Liver (tissue), 9 donors: ENCODE results near the gene BDKRB2. TPM values are rescaled to one million over a fixed set of nuclear protein-coding genes. Genes with fewer than 3 reads are reported as not detected.

Source experiments
- DNase-seq: peaks from one replicate; pipeline ENCODE4 v3.0.0-alpha.2; 2017; ENCODE audit warnings: low spot score
- H3K27ac ChIP-seq, 2 donors: one replicate each; pipeline ENCODE4 v1.7.0; 2013; ENCODE audit warnings: inconsistent platforms in 2 of 2, low read length in 2 of 2, control low read depth in 1 of 2, low read depth in 1 of 2, mild to moderate bottlenecking in 1 of 2
- H3K27me3 ChIP-seq, 4 donors: one replicate each; pipeline versions ENCODE4 v1.6.1 to v1.7.0; 2013; ENCODE audit warnings: low read length in 3 of 4, inconsistent platforms in 1 of 4, mild to moderate bottlenecking in 1 of 4, moderate library complexity in 1 of 4; ENCODE audit not compliant: control insufficient read depth in 4 of 4, insufficient read depth in 4 of 4
- H3K36me3 ChIP-seq, 4 donors: one replicate each; pipeline versions ENCODE4 v1.6.1 to v1.7.0; 2013; ENCODE audit warnings: low read length in 3 of 4, mild to moderate bottlenecking in 3 of 4, low read depth in 1 of 4, moderate library complexity in 1 of 4; ENCODE audit not compliant: control insufficient read depth in 4 of 4, insufficient read depth in 3 of 4
- H3K4me1 ChIP-seq, 4 donors: one replicate each; pipeline versions ENCODE4 v1.6.1 to v1.7.0; 2013; ENCODE audit warnings: low read length in 3 of 4, mild to moderate bottlenecking in 3 of 4, moderate library complexity in 1 of 4; ENCODE audit not compliant: control insufficient read depth in 4 of 4, insufficient read depth in 4 of 4
- H3K4me3 ChIP-seq, 3 donors: one replicate each; pipeline versions ENCODE4 v1.6.1 to v1.7.0; 2013; ENCODE audit warnings: low read length in 3 of 3, control low read depth in 1 of 3, low read depth in 1 of 3, mild to moderate bottlenecking in 1 of 3
- H3K9ac ChIP-seq, 2 donors: one replicate each; pipeline ENCODE4 v1.7.0; 2013; ENCODE audit warnings: low read length in 2 of 2, mild to moderate bottlenecking in 2 of 2, moderate library complexity in 2 of 2, control low read depth in 1 of 2, low read depth in 1 of 2
- H3K9me3 ChIP-seq, 4 donors: one replicate each; pipeline versions ENCODE4 v1.6.1 to v1.7.0; 2013; ENCODE audit warnings: low read length in 3 of 4; ENCODE audit not compliant: control insufficient read depth in 4 of 4
- ATF3 ChIP-seq: IDR thresholded peaks from 2 replicates; pipeline ENCODE4 v1.6.1; 2016; ENCODE audit warnings: antibody characterized with exemption
- CTCF ChIP-seq: fragments of 150-350 bp; IDR thresholded peaks from 2 replicates; pipeline ENCODE4 v1.5.1; 2017; ENCODE audit warnings: improper control_type of control experiment, low read depth, low read length; ENCODE audit not compliant: missing input control
- FOXA1 ChIP-seq: IDR thresholded peaks from 2 replicates; pipeline ENCODE4 v1.6.1; 2016; ENCODE audit warnings: antibody characterized with exemption
- HNF4G ChIP-seq: IDR thresholded peaks from 2 replicates; pipeline ENCODE4 v1.6.1; 2016; ENCODE audit warnings: antibody characterized with exemption
- MAX ChIP-seq: IDR thresholded peaks from 2 replicates; pipeline ENCODE4 v1.6.1; 2016; ENCODE audit warnings: antibody characterized with exemption
- NR2F2 ChIP-seq: IDR thresholded peaks from 2 replicates; pipeline ENCODE4 v1.6.1; 2016; ENCODE audit warnings: antibody characterized with exemption
- RAD21 ChIP-seq, 2 donors: IDR thresholded peaks; 2 replicates each; pipeline ENCODE4 v1.6.1; 2016; ENCODE audit warnings: antibody characterized with exemption in 2 of 2, mild to moderate bottlenecking in 2 of 2
- REST ChIP-seq: IDR thresholded peaks from 2 replicates; pipeline ENCODE4 v1.6.1; 2016; ENCODE audit warnings: antibody characterized with exemption, mild to moderate bottlenecking
- SP1 ChIP-seq: IDR thresholded peaks from 2 replicates; pipeline ENCODE4 v1.6.1; 2018; ENCODE audit warnings: antibody characterized with exemption, mild to moderate bottlenecking
- YY1 ChIP-seq: IDR thresholded peaks from 2 replicates; pipeline ENCODE4 v1.6.1; 2016; ENCODE audit warnings: antibody characterized with exemption, mild to moderate bottlenecking
- ZBTB33 ChIP-seq: IDR thresholded peaks from 2 replicates; pipeline ENCODE4 v1.6.1; 2016; ENCODE audit warnings: antibody characterized with exemption
- WGBS: extraction: QIAGEN DNeasy Blood & Tissue Kit; methylation state at CpG from one replicate; pipeline ENCODE4 v1.1.7; 2013; 5-methylcytosine and 5-hydroxymethylcytosine counted together
- polyA plus RNA-seq, 2 donors: library from polyadenylated mRNA; stranded (reverse) in 1 of 2; unstranded in 1 of 2; fragments of 200-250 nt in 1 of 2; fragments of >200 nt in 1 of 2; fragmentation: Nextera tagmentation in 1 of 2; extraction: Ambion mirVana in 1 of 2; gene quantifications; one replicate each; pipeline versions ENCODE4 v1.2.1 to v1.2.3, GENCODE V29; 2013 to 2015
- total RNA-seq, 2 donors: library from RNA; depleted of rRNA; stranded (reverse); fragments of >200 nt; gene quantifications; one replicate each; pipeline ENCODE4 v1.2.3, GENCODE V29; 2014
- donor health status: healthy.
- donor health status: healthy.
- donor health status: healthy.
- donor health status: healthy.
- donor health status: healthy.

BDKRB2 gene
- total and polyA plus RNA-seq, 4 donors: 0.10 to 0.25 (median 0.17) TPM

GRCh38 chr14:96207686-96208085 lies 3.0 kb downstream of the BDKRB2 start:
- WGBS: 95% methylated on average over 5 of the region's 5 CpGs
- Histone ChIP-seq H3K27me3 (peaks cover 0 to 3% (median 0%) of the 10 kb centered on the region in 4 donors), H3K4me3 (no peak overlapping the region), H3K9ac (no peak overlapping the region), H3K36me3 (no peaks in the 10 kb centered on the region), H3K9me3 (no peaks in the 10 kb centered on the region), H3K27ac (no peak overlapping the region), H3K4me1 (peaks cover 0 to 5% (median 3%) of the 10 kb centered on the region in 4 donors)
- DNase-seq: no peak
- TF ChIP-seq CTCF (no peak), SP1 (no peak), RAD21 (IDR thresholded peaks at IDR 0.05) (no peak), YY1 (no peak), HNF4G (no peak)

- no peaks in the 10 kb centered on the region for H3K9me3 ChIP-seq
- H3K36me3 ChIP-seq: no peaks in the 10 kb centered on the region
- no peak overlapping the region for H3K27ac ChIP-seq
- H3K4me1 ChIP-seq: peaks cover 2 to 8% (median 5%) of the 10 kb centered on the region in 4 donors
- 89% methylated on average over 12 of the region's 12 CpGs for WGBS
- H3K27me3 ChIP-seq: peaks cover 0 to 3% (median 0%) of the 10 kb centered on the region in 4 donors
- TF ChIP-seq NR2F2 (no peak), MAX (no peak), REST (no peak), ATF3 (no peak), HNF4G (no peak), ZBTB33 (no peak), FOXA1 (no peak), CTCF (no peak)
- H3K9ac ChIP-seq: no peak overlapping the region
- DNase-seq: no peak
- H3K4me3 ChIP-seq: no peak overlapping the region
Observed at GRCh38 chr14:96208739-96209138, 4.1 kb downstream of the BDKRB2 start.
